ENCODE measurements around the gene CYBC1. TPM values are rescaled to one million over a fixed set of nuclear protein-coding genes. Genes with fewer than 3 reads are reported as not detected.

The CYBC1 gene
- total and polyA plus RNA-seq, 9 of the 15 experiments (the other 6 are each of a cell fraction or from before 2014, with no cell fraction given) = 1.3 to 71.8 (median 49.9) TPM

- TF ChIP-seq ZNF232 (CRISPR knock-in tag; IDR thresholded peaks at IDR 0.05) = no peak
- no peak for TF ChIP-seq BMI1 (IDR thresholded peaks at IDR 0.05; ENCODE audit: low read length)
- TF ChIP-seq KAT2B (IDR thresholded peaks at IDR 0.05; ENCODE audit: low read depth, low read length) = no peak
- peak; percentile 78; the same call in 1 of the 2 replicates for TF ChIP-seq ZBTB43 (CRISPR knock-in tag; IDR thresholded peaks at IDR 0.05)
- TF ChIP-seq KDM2B (CRISPR knock-in tag; IDR thresholded peaks at IDR 0.05) = no peak
- TF ChIP-seq CAMTA2 (CRISPR knock-in tag; conservative IDR thresholded peaks at IDR 0.05) = no peak
- TF ChIP-seq HCFC1 (IDR thresholded peaks at IDR 0.05; ENCODE audit: low read depth, low read length) = peak; percentile 60
- no peak for TF ChIP-seq ZNF780A (CRISPR knock-in tag; IDR thresholded peaks at IDR 0.05)
- no peak for TF ChIP-seq KLF6 (CRISPR knock-in tag; IDR thresholded peaks at IDR 0.05; ENCODE audit: borderline replicate concordance)
- no peak for TF ChIP-seq GTF2B (IDR thresholded peaks at IDR 0.05; ENCODE audit: extremely low read depth, insufficient read length)
- TF ChIP-seq FOXK1 (CRISPR knock-in tag; IDR thresholded peaks at IDR 0.05; ENCODE audit: borderline replicate concordance) = no peak
- TF ChIP-seq POLR2AphosphoS2 (IDR thresholded peaks at IDR 0.05; ENCODE audit: low read length) = no peak
- TF ChIP-seq POLR2AphosphoS5 (IDR thresholded peaks at IDR 0.05; ENCODE audit: control insufficient read depth, insufficient read depth, low read depth, low read length) = no peak
- no peak for TF ChIP-seq ZNF23 (CRISPR knock-in tag; IDR thresholded peaks at IDR 0.05)
- TF ChIP-seq ILK (tag; IDR thresholded peaks at IDR 0.05; ENCODE audit: borderline replicate concordance, low read depth) = no peak
- no peak for TF ChIP-seq ZNF280A (IDR thresholded peaks at IDR 0.05; ENCODE audit: low read depth, partially characterized antibody)
- no peak for TF ChIP-seq DACH1 (IDR thresholded peaks at IDR 0.05; ENCODE audit: partially characterized antibody)
- TF ChIP-seq ZBTB11 (CRISPR knock-in tag; IDR thresholded peaks at IDR 0.05) = no peak
- peak in 1 of 2 experiments; percentile 71; a peak in 1 of 4 replicates for TF ChIP-seq NONO (IDR thresholded peaks at IDR 0.05; ENCODE audit: low read depth in 2 of 2, low read length in 1 of 2)
Observed at GRCh38 chr17:82494236-82495055, 43.9 kb upstream of the CYBC1 start (continued).

Measured in K562 (cell line).